SU-DHL-6 (cell line): ENCODE measurements around the gene ARNT2.

Experiments used
- H2AFZ ChIP-seq: fragments of 200-600 bp; sonication (generic); 2 replicates; pipeline ENCODE4 v1.6.1; 2014; ENCODE audit warnings: low read depth, mild to moderate bottlenecking, moderate library complexity, mixed read lengths, antibody characterized with exemption, low read length; ENCODE audit not compliant: severe bottlenecking
- H3F3A ChIP-seq: fragments of 200-600 bp; shearing (Covaris generic); 2 replicates; pipeline ENCODE4 v1.6.0; 2016; ENCODE audit warnings: antibody characterized with exemption, mild to moderate bottlenecking; ENCODE audit not compliant: insufficient read depth
- H3K27ac ChIP-seq: fragments of 200-600 bp; sonication (generic); 2 replicates; pipeline ENCODE4 v1.5.1; 2016; ENCODE audit warnings: low read depth, mild to moderate bottlenecking, low read length, moderate library complexity, mixed read lengths
- H3K27me3 ChIP-seq: fragments of 200-600 bp; sonication (generic), shearing (Covaris generic); 2 replicates; pipeline ENCODE4 v1.6.0; 2014; ENCODE audit warnings: mild to moderate bottlenecking, low read length
- H3K36me3 ChIP-seq: fragments of 200-600 bp; sonication (generic); 2 replicates; pipeline ENCODE4 v1.6.1; 2014; ENCODE audit warnings: mild to moderate bottlenecking, low read length, mixed read lengths
- H3K4me2 ChIP-seq: fragments of 300-600, 200-600 bp; shearing (Covaris generic), sonication (generic); 2 replicates; pipeline ENCODE4 v1.6.0; 2014; ENCODE audit warnings: low read length, low read depth, mild to moderate bottlenecking; ENCODE audit not compliant: poor library complexity, severe bottlenecking
- H3K4me3 ChIP-seq: fragments of 200-600 bp; sonication (generic); 2 replicates; pipeline ENCODE4 v1.5.1; 2014; ENCODE audit warnings: antibody characterized with exemption, low read length, mild to moderate bottlenecking, mixed read lengths; ENCODE audit not compliant: insufficient read depth, poor library complexity, severe bottlenecking
- H3K79me2 ChIP-seq: fragments of 200-600 bp; sonication (generic); 2 replicates; pipeline ENCODE4 v1.6.1; 2014; ENCODE audit warnings: mild to moderate bottlenecking, low read length, moderate library complexity; ENCODE audit not compliant: insufficient read depth
- H3K9ac ChIP-seq: fragments of 200-600 bp; sonication (generic); 2 replicates; pipeline ENCODE4 v1.7.0; 2014; ENCODE audit warnings: mild to moderate bottlenecking, low read length
- H3K9me2 ChIP-seq: fragments of 200-600 bp; sonication (generic); replicated peaks from 2 replicates; pipeline ENCODE4 v1.6.1; 2014; ENCODE audit warnings: low read length; ENCODE audit not compliant: insufficient read depth
- H3K9me3 ChIP-seq: fragments of 200-600 bp; sonication (generic); 2 replicates; pipeline ENCODE4 v1.6.1; 2014; ENCODE audit warnings: low read length, mixed read lengths; ENCODE audit not compliant: insufficient read depth
- H4K20me1 ChIP-seq: fragments of 200-600 bp; sonication (generic); 2 replicates; pipeline ENCODE4 v1.6.1; 2014; ENCODE audit warnings: low read depth, mild to moderate bottlenecking, antibody characterized with exemption, low read length, moderate library complexity, mixed read lengths
- EZH2phosphoT487 ChIP-seq: fragments of 200-600 bp; sonication (generic), shearing (Covaris generic); conservative IDR thresholded peaks from 2 replicates; pipeline ENCODE4 v1.6.1; 2018; ENCODE audit warnings: mild to moderate bottlenecking, antibody characterized with exemption, low read length, moderate library complexity, mixed read lengths
- TF ChIP-seq, protein P1 (sequence below): fragments of 200-600 bp; sonication (generic); IDR thresholded peaks from one replicate; pipeline ENCODE4 v1.5.1; 2017; ENCODE audit warnings: antibody characterized with exemption, mild to moderate bottlenecking, low read length, moderate library complexity; ENCODE audit not compliant: insufficient read depth, poor library complexity, severe bottlenecking

ARNT2 gene

GRCh38 chr15:80455051-80455648 is 51.0 kb downstream of the ARNT2 start:
- no peaks in the 10 kb centered on the region for H3K79me2 ChIP-seq
- H2AFZ ChIP-seq = no peak overlapping the region
- no peaks in the 10 kb centered on the region for H4K20me1 ChIP-seq
- H3K27ac ChIP-seq = no peak overlapping the region
- TF ChIP-seq, protein P1, sequence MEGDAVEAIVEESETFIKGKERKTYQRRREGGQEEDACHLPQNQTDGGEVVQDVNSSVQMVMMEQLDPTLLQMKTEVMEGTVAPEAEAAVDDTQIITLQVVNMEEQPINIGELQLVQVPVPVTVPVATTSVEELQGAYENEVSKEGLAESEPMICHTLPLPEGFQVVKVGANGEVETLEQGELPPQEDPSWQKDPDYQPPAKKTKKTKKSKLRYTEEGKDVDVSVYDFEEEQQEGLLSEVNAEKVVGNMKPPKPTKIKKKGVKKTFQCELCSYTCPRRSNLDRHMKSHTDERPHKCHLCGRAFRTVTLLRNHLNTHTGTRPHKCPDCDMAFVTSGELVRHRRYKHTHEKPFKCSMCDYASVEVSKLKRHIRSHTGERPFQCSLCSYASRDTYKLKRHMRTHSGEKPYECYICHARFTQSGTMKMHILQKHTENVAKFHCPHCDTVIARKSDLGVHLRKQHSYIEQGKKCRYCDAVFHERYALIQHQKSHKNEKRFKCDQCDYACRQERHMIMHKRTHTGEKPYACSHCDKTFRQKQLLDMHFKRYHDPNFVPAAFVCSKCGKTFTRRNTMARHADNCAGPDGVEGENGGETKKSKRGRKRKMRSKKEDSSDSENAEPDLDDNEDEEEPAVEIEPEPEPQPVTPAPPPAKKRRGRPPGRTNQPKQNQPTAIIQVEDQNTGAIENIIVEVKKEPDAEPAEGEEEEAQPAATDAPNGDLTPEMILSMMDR = no peak
- no peak for TF ChIP-seq EZH2phosphoT487
- no peak overlapping the region for H3K9ac ChIP-seq
- no peaks in the 10 kb centered on the region for H3F3A ChIP-seq
- H3K9me3 ChIP-seq = no peaks in the 10 kb centered on the region
- H3K9me2 ChIP-seq = no peaks in the 10 kb centered on the region
- H3K36me3 ChIP-seq = no peaks in the 10 kb centered on the region
- no peak overlapping the region for H3K4me3 ChIP-seq
- no peak overlapping the region for H3K4me2 ChIP-seq
- H3K27me3 ChIP-seq = no peaks in the 10 kb centered on the region

- no peaks in the 10 kb centered on the region for H3K27me3 ChIP-seq
- no peaks in the 10 kb centered on the region for H3K79me2 ChIP-seq
- H3K4me3 ChIP-seq = no peak overlapping the region
- H3K36me3 ChIP-seq = no peaks in the 10 kb centered on the region
- H3K27ac ChIP-seq = no peak overlapping the region
- TF ChIP-seq, protein P1 = peak; percentile 77
- TF ChIP-seq EZH2phosphoT487 = no peak
- no peak overlapping the region for H2AFZ ChIP-seq
- no peaks in the 10 kb centered on the region for H4K20me1 ChIP-seq
- no peaks in the 10 kb centered on the region for H3K9me3 ChIP-seq
- H3K9ac ChIP-seq = no peak overlapping the region
- no peaks in the 10 kb centered on the region for H3F3A ChIP-seq
- H3K9me2 ChIP-seq = no peaks in the 10 kb centered on the region
- H3K4me2 ChIP-seq = no peak overlapping the region
Measured at GRCh38 chr15:80455668-80456442, 51.7 kb downstream of the ARNT2 start.

GRCh38 chr15:80456517-80457492 is 52.6 kb downstream of the ARNT2 start:
- H3K4me3 ChIP-seq = no peak overlapping the region
- H3K27me3 ChIP-seq = no peaks in the 10 kb centered on the region
- no peak overlapping the region for H3K27ac ChIP-seq
- H3K4me2 ChIP-seq = no peak overlapping the region
- no peaks in the 10 kb centered on the region for H3K9me3 ChIP-seq
- TF ChIP-seq, protein P1 = no peak
- no peak for TF ChIP-seq EZH2phosphoT487
- no peaks in the 10 kb centered on the region for H3K9me2 ChIP-seq
- no peak overlapping the region for H2AFZ ChIP-seq
- H3F3A ChIP-seq = no peaks in the 10 kb centered on the region
- H3K9ac ChIP-seq = no peak overlapping the region
- no peaks in the 10 kb centered on the region for H4K20me1 ChIP-seq
- H3K79me2 ChIP-seq = no peaks in the 10 kb centered on the region
- H3K36me3 ChIP-seq = no peaks in the 10 kb centered on the region
